Type B pancreatic cell (in vitro differentiated cells): ENCODE data around the gene NGF. TPM values are rescaled to one million over a fixed set of nuclear protein-coding genes. Genes with fewer than 3 reads are reported as not detected.

Experiments used
- DNase-seq: peaks from one replicate; pipeline ENCODE4 v3.0.0; 2021; ENCODE audit warnings: mixed read lengths; ENCODE audit not compliant: unreplicated experiment; ENCODE audit errors: extremely low spot score
- H3K27ac Mint-ChIP-seq: 2 replicates; pipeline ENCODE4 v1.8.0; 2021; ENCODE audit warnings: mild to moderate bottlenecking, mixed read lengths
- H3K27me3 Mint-ChIP-seq: 2 replicates; pipeline ENCODE4 v1.8.0; 2021; ENCODE audit warnings: mixed read lengths
- H3K36me3 Mint-ChIP-seq: 2 replicates; pipeline ENCODE4 v1.8.0; 2021; ENCODE audit warnings: mixed read lengths
- H3K4me1 Mint-ChIP-seq: one replicate; pipeline ENCODE4 v1.8.0; 2021; ENCODE audit warnings: mixed read lengths; ENCODE audit not compliant: unreplicated experiment
- H3K4me3 Mint-ChIP-seq: 2 replicates; pipeline ENCODE4 v1.8.0; 2021; ENCODE audit warnings: mild to moderate bottlenecking, mixed read lengths
- H3K9me3 Mint-ChIP-seq: 2 replicates; pipeline ENCODE4 v1.8.0; 2021; ENCODE audit warnings: mixed read lengths
- total RNA-seq: library from RNA; stranded (reverse); gene quantifications from 2 replicates; pipeline ENCODE4 v1.2.1, GENCODE V29; 2021; ENCODE audit warnings: low replicate concordance
- TF ChIP-seq, protein P1 (sequence below): fragments of 200-600 bp; sonication (generic); conservative IDR thresholded peaks from 2 replicates; pipeline ENCODE4 v1.5.0; 2021; ENCODE audit warnings: antibody characterized with exemption, mild to moderate bottlenecking

The NGF gene
- total RNA-seq, 1 donor from 2014 or later, result 3.3 TPM

DNA sequence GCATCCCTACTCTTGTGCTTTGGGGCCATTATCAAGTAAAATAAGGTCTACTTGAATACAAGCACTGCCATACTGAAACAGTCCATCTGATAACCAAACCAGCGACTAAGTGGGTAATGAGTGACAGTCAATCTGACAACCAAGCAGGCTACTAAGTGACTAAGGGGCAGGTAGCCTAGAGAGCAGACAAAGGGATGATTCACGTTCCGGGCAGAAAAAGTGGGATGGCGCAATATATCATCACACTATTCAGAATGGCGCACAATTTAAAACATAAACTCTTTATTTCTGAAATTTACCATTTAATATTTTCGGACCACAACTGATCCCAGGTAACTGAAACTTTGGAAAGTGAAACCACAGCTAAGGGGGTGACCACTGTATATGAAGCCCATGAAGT lies 17.7 kb downstream of the NGF start:
- H3K9me3 Mint-ChIP-seq, result no peaks in the 10 kb centered on the region
- no peak overlapping the region for H3K4me3 Mint-ChIP-seq
- TF ChIP-seq, protein P1, sequence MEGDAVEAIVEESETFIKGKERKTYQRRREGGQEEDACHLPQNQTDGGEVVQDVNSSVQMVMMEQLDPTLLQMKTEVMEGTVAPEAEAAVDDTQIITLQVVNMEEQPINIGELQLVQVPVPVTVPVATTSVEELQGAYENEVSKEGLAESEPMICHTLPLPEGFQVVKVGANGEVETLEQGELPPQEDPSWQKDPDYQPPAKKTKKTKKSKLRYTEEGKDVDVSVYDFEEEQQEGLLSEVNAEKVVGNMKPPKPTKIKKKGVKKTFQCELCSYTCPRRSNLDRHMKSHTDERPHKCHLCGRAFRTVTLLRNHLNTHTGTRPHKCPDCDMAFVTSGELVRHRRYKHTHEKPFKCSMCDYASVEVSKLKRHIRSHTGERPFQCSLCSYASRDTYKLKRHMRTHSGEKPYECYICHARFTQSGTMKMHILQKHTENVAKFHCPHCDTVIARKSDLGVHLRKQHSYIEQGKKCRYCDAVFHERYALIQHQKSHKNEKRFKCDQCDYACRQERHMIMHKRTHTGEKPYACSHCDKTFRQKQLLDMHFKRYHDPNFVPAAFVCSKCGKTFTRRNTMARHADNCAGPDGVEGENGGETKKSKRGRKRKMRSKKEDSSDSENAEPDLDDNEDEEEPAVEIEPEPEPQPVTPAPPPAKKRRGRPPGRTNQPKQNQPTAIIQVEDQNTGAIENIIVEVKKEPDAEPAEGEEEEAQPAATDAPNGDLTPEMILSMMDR, result no peak
- H3K4me1 Mint-ChIP-seq, result peaks cover 9% of the 10 kb centered on the region
- DNase-seq, result no peak
- H3K36me3 Mint-ChIP-seq, result peaks cover under 1% of the 10 kb centered on the region
- peaks cover 3% of the 10 kb centered on the region for H3K27me3 Mint-ChIP-seq
- H3K27ac Mint-ChIP-seq, result no peak overlapping the region

DNA sequence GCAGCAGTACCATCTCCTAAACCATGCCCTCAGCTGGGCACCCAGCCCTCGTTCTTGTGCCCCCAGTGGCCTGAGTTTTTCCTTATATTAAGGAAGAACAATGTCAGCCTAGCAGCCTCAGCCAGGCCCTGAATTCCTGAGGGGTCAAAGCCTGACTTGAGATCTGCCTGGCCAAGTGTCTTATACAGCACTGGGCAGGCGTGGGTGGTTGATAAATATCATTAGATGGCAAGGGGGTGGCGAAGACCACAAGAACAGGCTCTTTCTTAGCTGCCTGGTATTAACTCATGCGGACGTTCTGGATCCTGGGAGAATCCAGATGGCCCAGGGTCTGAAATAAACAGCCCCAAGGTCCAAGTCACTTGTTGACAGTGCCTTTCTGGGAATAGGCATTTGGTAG lies 18.3 kb downstream of the NGF start:
- DNase-seq, result no peak
- Mint-ChIP-seq H3K27ac (no peak overlapping the region), H3K4me1 (peaks cover 15% of the 10 kb centered on the region), H3K36me3 (no peaks in the 10 kb centered on the region), H3K4me3 (no peak overlapping the region), H3K27me3 (peaks cover 3% of the 10 kb centered on the region), H3K9me3 (no peaks in the 10 kb centered on the region)
- TF ChIP-seq, protein P1, result no peak

DNA sequence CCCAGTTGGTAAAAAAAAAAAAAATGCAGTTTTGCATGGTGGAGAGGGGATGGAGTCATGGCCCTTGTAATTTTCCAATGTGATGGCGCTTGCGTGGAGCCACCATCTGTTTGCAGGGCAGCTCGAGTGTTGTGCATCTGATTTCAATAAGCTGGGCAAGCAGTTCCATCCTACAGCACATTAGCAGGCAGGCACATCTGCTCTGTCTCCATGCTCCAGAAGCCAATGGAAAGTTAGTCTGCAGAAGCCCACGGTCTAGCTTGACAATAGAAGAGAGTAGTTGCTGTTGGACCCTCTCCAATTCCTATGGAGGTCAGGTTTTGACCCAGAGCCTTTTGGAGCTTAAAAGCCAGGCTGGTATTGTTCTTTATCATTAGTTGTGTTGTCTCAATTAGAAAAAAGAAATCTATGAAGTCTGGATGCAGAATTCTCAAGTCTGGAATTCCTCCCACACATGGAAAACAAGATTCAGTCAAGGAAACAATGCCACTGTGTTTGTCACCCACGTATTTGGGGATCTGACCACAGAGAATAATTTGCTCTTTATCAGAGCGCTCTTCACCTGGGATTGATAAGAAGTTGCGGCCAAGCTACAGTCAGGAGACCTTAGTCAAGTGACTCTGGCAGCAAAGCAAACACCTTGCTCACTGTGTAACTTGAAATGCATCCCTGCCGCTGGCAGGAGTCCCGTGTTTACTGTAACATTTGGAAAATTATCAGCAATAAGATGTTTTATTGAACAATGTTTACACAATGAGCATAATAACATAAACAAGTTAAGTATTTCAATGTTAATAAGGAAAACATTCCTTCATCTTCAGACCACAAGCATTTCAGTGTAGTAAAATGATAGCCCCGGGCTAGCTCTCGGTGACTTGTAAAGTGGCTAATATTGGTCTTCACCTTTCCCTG lies 20.7 kb downstream of the NGF start:
- Mint-ChIP-seq H3K4me1 (peaks cover 19% of the 10 kb centered on the region), H3K4me3 (no peak overlapping the region), H3K27ac (no peak overlapping the region), H3K27me3 (peaks cover 3% of the 10 kb centered on the region), H3K9me3 (no peaks in the 10 kb centered on the region), H3K36me3 (no peaks in the 10 kb centered on the region)
- no peak for DNase-seq
- TF ChIP-seq, protein P1, result no peak

DNA sequence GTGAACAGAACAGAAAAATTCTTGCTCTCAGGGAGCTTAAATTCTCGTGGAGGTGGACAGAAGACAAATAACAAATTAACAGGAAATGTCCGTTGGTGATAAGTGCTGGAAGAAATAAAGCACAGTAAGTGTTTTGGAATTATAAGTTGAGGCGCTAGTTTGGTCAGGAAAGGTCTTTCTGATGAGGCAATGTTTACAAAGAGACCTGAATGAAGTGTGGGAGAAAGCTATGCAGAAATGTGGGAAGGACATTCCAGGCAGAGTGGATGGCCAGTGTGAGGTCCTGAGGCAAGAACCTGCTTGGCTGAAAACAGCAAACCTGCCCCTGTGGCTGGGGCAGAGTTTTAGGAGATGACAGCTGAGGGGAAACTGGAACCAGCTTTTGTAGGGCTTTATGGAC lies 23.3 kb downstream of the NGF start:
- DNase-seq, result no peak
- peaks cover 19% of the 10 kb centered on the region for H3K4me1 Mint-ChIP-seq
- H3K36me3 Mint-ChIP-seq, result no peaks in the 10 kb centered on the region
- TF ChIP-seq, protein P1, result no peak
- no peak overlapping the region for H3K4me3 Mint-ChIP-seq
- no peaks in the 10 kb centered on the region for H3K9me3 Mint-ChIP-seq
- no peak overlapping the region for H3K27ac Mint-ChIP-seq
- H3K27me3 Mint-ChIP-seq, result peaks cover 3% of the 10 kb centered on the region

DNA sequence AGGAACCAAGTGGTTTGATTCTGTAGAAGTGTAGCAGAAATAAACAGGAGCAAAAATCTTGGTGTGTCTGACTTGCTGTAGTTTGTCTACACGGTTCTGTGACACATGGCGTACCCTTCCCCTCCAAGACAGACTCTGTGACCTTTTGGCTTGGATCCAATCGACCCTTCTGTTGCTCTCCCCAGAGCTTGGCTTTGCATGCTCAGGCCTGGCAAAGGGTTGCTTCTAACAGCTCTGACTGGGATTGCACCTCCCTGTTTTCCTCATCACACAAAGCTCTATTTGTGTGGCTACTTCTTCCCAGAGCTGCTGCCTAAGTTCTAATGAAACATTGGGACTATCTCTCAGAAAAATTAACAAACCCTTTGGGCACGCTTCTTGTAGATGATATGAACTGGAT lies 24.0 kb downstream of the NGF start:
- H3K4me3 Mint-ChIP-seq, result no peak overlapping the region
- H3K27ac Mint-ChIP-seq, result no peak overlapping the region
- H3K4me1 Mint-ChIP-seq, result peaks cover 19% of the 10 kb centered on the region
- H3K9me3 Mint-ChIP-seq, result no peaks in the 10 kb centered on the region
- DNase-seq, result no peak
- H3K27me3 Mint-ChIP-seq, result peaks cover under 1% of the 10 kb centered on the region
- TF ChIP-seq, protein P1, result no peak
- H3K36me3 Mint-ChIP-seq, result no peaks in the 10 kb centered on the region
